Measurements from ENCODE around the gene TNFSF13B. TPM values are rescaled to one million over a fixed set of nuclear protein-coding genes. Genes with fewer than 3 reads are reported as not detected.

TNFSF13B gene, protein sequence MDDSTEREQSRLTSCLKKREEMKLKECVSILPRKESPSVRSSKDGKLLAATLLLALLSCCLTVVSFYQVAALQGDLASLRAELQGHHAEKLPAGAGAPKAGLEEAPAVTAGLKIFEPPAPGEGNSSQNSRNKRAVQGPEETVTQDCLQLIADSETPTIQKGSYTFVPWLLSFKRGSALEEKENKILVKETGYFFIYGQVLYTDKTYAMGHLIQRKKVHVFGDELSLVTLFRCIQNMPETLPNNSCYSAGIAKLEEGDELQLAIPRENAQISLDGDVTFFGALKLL
- 0.36 and 1.7 TPM in 2 replicates for total RNA-seq

DNA sequence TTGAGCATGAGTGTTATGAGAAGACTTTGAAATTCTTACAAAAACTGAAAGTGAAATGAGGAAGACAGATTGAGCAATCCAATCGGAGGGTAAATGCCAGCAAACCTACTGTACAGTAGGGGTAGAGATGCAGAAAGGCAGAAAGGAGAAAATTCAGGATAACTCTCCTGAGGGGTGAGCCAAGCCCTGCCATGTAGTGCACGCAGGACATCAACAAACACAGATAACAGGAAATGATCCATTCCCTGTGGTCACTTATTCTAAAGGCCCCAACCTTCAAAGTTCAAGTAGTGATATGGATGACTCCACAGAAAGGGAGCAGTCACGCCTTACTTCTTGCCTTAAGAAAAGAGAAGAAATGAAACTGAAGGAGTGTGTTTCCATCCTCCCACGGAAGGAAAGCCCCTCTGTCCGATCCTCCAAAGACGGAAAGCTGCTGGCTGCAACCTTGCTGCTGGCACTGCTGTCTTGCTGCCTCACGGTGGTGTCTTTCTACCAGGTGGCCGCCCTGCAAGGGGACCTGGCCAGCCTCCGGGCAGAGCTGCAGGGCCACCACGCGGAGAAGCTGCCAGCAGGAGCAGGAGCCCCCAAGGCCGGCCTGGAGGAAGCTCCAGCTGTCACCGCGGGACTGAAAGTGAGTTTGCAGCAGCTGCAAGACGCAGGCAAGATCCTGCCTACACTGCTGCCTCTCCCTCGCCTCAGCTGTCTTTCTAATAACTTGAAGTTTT, at the start of gene TNFSF13B:
TNFSF13B (plus strand) TSS at position 118 of the 728 bp plus-strand sequence; CDS start at position 296, 178 bp downstream.

Small RNA genes lying within 50 kb of the gene (small RNA-seq; reads per million reads assigned to genes)
- not detected for gene RNA5SP39

Other genes starting within 250 kb of the TNFSF13B start
- 22.3 and 23.9 TPM in 2 replicates for gene LIG4, start 54.2 kb upstream of the TNFSF13B start, total RNA-seq
- 12.1 and 12.2 TPM in 2 replicates for gene ABHD13, start 51.3 kb upstream of the TNFSF13B start, total RNA-seq